HG02571 (cell line): ENCODE results near the gene TM4SF4.

Experiments used
- ATAC-seq: cut with Tn5 transposase; IDR thresholded peaks from one replicate; pipeline ENCODE4 v1.9.1; 2021; ENCODE audit warnings: mild to moderate bottlenecking, moderate library complexity; ENCODE audit not compliant: unreplicated experiment

TM4SF4 gene

DNA sequence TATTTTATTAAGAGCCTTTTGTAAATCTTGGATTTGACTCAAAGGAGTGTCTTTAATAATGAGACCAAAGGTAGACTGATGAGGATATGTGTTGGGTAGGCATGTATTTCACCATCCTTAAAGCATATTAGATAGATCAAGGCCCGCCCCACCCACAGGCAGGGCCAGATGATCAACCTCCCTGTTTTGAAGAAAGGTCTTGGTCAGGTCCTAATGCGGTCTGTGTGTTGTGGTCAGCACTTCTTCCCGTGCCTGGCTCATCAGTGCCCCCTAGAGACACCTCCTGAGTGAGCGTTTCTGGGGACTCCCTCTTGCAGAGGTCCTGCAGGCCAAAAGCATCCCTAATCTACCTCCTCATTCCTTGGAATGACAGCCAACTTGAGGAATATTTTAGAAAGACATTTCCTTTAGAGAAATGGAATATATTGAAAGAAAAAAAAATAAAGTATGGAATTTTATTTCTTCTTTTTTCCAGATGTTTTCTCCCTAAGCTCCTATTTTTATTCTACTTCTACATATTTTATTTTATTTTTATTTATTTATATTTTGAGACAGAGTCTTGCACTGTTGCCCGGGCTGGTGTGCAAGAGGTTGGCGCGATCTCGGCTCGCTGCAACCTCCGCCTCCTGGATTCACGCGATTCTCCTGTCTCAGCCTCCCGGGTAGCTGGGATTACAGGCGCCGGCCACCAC, 6.0 kb downstream of the TM4SF4 start:
- peak; percentile 98 for ATAC-seq

DNA sequence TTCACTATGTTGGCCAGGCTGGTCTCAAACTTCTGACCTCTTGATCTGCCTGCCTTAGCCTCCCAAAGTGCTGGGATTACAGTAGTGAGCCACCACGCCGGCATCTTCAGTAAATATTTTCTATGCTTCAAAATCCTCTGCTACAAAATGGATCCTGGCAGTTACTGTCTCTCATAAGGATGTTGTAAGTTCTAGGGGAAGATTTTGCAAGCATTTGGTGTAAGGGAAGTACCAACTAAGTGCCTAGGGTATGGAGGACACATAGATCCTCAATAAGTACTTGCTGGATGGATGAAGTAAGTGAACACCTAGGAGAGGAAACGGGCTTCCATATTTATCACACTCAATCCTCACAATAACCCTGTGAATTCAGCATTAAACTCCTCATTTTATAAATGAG, 6.6 kb downstream of the TM4SF4 start:
- no peak for ATAC-seq

- ATAC-seq = no peak
Observed at GRCh38 chr3:149481491-149481890, 7.0 kb downstream of the TM4SF4 start.

- ATAC-seq = no peak
Observed at GRCh38 chr3:149486726-149487125, 12.2 kb downstream of the TM4SF4 start.

DNA sequence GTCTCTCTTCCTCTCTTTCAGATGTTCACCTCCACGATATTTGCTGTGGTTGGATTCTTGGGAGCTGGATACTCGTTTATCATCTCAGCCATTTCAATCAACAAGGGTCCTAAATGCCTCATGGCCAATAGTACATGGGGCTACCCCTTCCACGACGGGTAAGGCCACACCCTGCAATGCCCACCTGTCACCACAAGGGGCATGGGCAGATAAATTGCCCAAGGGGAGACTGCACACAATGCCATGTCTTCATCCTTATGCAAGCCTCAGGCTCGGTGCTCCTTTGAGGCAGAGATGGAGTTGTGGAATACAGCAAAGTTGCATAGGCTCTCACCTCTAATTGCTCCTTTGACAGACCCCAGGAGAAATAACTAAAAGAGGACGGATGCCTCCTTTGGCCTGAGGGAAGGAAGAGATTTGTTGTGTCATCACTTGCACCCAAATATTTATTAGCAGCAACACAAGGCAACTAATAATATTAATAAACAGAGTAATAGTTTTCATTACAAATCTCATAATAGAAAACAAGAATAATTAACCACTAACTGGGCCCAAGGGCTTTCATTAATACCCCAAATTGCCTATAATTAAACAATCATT, 13.2 kb downstream of the TM4SF4 start:
- ATAC-seq = no peak

DNA sequence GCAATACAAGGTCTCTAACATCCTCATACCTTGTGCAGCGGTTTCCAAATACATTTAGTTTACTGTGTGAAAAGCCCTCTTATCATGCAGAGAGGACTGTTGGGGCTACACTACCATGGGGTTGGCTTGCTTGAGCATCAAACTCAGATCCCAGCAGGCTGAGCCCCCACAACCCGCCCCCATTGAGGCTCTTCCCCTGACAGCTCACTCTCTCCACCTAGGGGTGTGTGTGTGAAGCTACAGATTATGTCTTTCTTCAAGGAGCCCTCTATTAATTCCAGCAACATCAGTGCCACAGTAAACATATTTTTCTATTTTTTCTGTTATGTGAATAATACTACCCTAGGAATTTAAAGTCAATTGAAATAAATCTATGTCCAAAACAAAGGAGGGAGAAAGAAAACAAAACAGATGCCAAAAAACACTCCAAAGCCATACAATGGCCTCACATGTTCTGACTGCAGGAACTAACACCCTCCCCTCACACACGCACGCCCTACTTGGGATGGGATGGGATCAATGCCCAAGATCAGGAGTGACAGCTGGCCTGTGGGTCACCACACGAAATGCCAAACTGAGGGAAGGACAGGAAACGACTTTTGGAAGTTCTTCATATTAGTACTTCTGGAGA, 14.7 kb downstream of the TM4SF4 start:
- no peak for ATAC-seq

DNA sequence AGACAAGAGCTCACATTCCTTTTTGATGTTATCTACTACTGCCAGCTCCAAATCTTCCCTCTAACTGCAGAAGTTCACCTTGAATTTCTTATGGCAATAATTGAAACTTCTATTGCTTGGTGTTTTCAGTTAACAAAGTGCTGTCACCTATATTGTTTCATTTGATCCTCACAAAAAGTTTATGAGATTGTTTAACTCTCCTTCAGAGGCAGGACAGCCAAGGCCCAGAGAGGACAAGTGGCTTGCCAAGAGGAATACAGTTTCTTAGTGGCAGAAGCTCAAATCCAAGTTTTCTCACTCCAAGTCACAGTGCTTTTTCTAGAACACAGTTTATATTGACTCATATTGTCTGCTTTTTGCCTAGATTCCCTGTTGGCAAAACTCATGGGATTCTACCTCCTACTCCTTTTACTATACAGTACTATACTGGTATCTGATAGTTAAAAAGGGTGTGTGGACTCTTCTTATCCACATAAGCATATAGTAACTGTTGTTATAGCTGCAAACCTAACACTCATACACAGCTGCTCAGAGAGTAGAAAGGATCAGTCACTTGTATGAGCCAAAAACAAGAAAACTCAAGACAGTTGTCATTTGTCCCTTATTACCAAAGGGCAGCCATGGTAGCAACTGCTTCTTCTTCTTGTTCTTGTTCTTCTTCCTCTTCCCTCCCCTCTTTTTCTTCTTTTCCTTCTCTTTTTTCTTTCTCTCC, 15.9 kb downstream of the TM4SF4 start:
- ATAC-seq = no peak

GRCh38 chr3:149493315-149494021, 19.0 kb downstream of the TM4SF4 start:
- no peak for ATAC-seq

- no peak for ATAC-seq
Observed at GRCh38 chr3:149494022-149494758, 19.7 kb downstream of the TM4SF4 start.

DNA sequence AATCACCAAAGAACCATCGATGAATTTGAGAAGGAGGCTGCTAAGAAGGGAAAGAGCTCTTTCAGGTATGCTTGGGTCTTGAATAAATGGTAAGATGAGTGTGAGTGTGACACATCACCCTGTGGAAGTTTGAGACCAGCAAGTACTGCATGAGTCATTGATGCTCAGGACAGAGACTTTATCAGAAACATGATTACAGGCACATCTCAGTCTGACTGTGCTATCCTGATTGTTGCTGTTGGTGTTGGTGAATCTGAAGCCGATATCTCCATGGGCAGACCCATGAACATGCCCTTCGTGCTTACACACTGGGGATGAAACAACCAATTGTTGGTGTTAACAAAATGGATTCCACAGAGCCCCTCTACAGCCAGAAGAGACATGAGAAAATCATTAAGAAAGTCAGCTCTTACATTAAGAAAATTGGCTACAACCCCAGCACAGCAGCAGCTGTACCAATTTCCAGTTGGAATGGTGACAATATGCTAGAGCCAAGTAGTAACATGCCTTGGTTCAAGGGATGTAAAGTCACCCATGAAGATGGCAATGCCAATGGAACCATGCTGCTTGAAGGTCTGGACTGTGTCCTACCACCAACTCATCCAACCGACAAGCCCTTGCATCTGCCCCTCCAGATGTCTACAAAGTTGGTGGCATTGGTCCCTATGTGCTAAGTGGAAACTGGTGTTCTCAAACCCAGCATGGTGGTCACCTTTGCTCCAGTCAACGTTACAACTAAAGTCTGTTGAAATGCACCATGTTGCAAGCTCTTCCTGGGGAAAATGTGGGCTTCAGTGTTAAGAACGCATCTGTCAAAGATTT, 20.5 kb downstream of the TM4SF4 start:
- ATAC-seq = no peak

DNA sequence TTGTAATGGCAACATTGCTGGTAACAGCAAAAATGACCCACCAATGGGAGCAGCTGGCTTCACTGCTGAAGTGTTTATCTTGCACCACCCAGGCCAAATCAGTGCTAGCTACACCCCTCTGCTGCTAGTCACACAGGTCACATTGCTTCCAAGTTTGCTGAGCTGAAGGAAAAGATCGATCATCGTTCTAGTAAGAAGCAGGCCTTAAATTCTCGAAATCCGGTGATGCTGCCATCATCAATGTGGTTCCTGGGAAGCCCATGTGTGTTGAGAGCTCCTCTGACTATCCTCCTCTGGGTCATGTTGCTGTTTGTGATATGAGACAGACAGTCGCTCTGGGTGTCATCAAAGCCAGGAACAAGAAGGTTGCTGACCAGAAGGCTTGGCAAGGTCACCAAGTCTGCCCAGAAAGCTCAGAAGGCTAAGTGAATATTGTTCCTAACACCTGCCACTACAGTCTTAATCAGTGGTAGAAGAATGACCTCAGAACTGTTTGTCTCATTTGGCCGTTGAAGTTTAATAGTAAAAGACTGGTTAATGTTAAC, 21.2 kb downstream of the TM4SF4 start:
- ATAC-seq = no peak

- ATAC-seq = no peak
Observed at GRCh38 chr3:149496891-149497290, 22.4 kb downstream of the TM4SF4 start.

DNA sequence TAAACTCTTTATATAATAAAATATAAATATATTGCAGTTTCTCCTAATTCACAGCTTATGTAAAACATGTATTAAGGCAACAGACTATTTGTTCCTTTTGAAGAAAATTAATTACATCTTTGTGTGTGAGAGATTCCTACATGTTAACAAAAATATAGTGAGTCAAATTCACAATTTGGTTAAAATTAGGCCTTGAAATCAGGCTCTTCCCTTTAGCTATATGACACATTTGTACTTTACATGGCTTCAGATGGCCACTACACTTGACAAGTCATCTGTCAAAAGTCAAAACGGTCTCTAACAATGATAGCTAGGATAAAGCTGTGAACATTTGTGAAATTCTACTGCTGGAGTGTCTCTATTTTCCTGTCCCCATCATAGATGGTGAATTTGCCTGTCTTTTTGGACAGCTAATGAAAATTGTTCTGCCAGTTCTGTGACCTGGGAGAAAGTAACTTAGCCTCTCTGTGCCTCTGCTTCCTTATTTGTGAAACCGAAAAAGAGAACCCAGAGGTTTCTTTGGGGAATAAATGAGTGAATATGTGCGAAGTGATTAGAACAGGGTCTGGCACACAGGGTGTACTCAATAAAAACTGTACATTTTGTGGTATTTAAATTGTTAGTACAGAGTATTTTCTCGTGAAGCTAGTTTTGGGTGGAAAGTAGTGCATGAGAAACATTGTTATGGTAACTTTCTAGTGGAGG, 23.6 kb downstream of the TM4SF4 start:
- ATAC-seq = no peak

DNA sequence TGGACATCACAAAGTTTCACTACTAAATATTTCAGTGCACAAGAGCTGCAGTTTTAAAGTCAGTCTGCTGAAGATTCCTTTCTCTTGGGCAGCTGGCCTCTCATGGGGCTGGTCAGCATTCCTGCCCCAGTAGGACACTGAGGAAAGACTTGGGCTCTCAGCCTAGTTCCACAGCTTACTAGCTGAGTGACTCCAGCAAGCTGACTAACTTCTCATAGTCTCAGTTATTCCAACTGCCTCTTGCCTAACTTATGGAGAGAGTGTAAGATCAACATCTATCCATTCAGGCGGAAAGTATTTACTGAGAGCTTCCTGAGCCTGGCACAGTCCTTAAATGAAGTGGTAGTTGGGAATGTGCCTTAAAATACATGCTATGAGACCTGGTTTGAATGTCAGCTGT, 27.0 kb downstream of the TM4SF4 start:
- no peak for ATAC-seq

DNA sequence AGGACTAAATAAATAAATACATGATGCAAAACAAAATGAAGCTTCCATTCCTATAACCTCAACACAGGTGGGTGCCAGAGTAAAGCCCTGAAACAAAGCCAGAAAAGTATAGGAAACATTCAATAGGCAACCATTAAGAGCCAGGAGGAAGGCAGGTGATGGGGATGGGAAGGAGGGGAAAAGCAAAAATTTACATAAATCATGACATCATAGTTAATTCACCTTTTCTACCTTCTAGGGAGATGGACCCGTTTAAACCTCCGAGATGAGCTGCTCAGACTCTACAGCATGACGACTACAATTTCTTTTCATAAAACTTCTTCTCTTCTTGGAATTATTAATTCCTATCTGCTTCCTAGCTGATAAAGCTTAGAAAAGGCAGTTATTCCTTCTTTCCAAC, 27.9 kb downstream of the TM4SF4 start:
- ATAC-seq = no peak

- ATAC-seq = no peak
Observed at GRCh38 chr3:149506540-149506939, 32.0 kb downstream of the TM4SF4 start.

DNA sequence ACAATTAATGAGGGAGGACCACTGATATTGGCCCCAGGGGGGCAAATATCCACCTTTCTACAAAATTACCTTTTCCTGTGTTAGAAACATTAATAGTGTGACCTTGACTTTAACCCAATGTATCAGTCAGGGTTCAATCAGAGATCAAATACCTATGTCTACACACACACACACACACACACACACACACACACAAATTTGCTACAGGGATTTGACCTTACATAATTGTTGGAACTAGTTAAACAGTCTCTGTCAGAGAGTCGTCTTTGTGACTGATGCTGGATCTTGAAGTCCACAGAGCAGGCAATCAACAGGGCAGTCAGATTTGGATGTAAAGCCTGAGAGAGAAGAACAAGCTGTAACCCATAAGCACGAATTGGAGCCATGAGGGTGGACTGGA, 32.5 kb downstream of the TM4SF4 start:
- ATAC-seq = no peak

- no peak for ATAC-seq
Observed at GRCh38 chr3:149507491-149508324, 33.2 kb downstream of the TM4SF4 start.
